PC-3 (cell line): ENCODE results near the gene SYAP1.

ENCODE experiments used
- CTCF ChIP-seq: fragments of 300-600 bp; sonication (generic); conservative IDR thresholded peaks from 2 replicates; pipeline ENCODE4 v1.5.1; 2017; ENCODE audit warnings: antibody characterized with exemption, low read depth, mild to moderate bottlenecking, low read length
- EZH2 ChIP-seq: fragments of 300-600 bp; sonication (generic); IDR thresholded peaks from one replicate; pipeline ENCODE4 v1.6.1; 2017; ENCODE audit warnings: antibody characterized with exemption, mild to moderate bottlenecking, low read length; ENCODE audit not compliant: unreplicated experiment
- EZH2phosphoT487 ChIP-seq: fragments of 300-600 bp; sonication (generic); IDR thresholded peaks from 2 replicates; pipeline ENCODE4 v1.6.1; 2018; ENCODE audit warnings: mild to moderate bottlenecking, antibody characterized with exemption, low read length, borderline replicate concordance

- no peak for TF ChIP-seq EZH2
- TF ChIP-seq EZH2phosphoT487, result no peak
- no peak for TF ChIP-seq CTCF
Measured at GRCh38 chrX:16772460-16772859, 53.0 kb downstream of the SYAP1 start.
